H9 (cell line): Measurements from ENCODE around the gene DEDD2. TPM values are rescaled to one million over a fixed set of nuclear protein-coding genes. Genes with fewer than 3 reads are reported as not detected.

Experiments used
- DNase-seq: peaks from one replicate; pipeline ENCODE4 v3.0.0-alpha.2; 2017
- H2AFZ ChIP-seq: one replicate; pipeline ENCODE4 v1.6.1; 2013; ENCODE audit warnings: mild to moderate bottlenecking, low read length, control low read depth, moderate library complexity
- H2AK5ac ChIP-seq: 2 replicates; pipeline ENCODE4 v1.6.1; 2013; ENCODE audit warnings: low read length, control low read depth, mixed read lengths; ENCODE audit not compliant: insufficient read length
- H2BK120ac ChIP-seq: one replicate; pipeline ENCODE4 v1.6.1; 2013; ENCODE audit warnings: low read depth, mild to moderate bottlenecking, low read length, control low read depth, inconsistent platforms; ENCODE audit not compliant: poor library complexity, severe bottlenecking
- H2BK12ac ChIP-seq: 2 replicates; pipeline ENCODE4 v1.6.1; 2013; ENCODE audit warnings: low read length, control low read depth, mixed read lengths, low read depth; ENCODE audit not compliant: insufficient read length
- H2BK15ac ChIP-seq: 2 replicates; pipeline ENCODE4 v1.6.1; 2013; ENCODE audit warnings: low read depth, low read length, control low read depth
- H2BK20ac ChIP-seq: one replicate; pipeline ENCODE4 v1.6.1; 2013; ENCODE audit warnings: low read depth, mild to moderate bottlenecking, low read length, control low read depth, inconsistent platforms; ENCODE audit not compliant: poor library complexity, severe bottlenecking
- H2BK5ac ChIP-seq: 2 replicates; pipeline ENCODE4 v1.6.1; 2013; ENCODE audit warnings: low read length, control low read depth, mixed read lengths; ENCODE audit not compliant: insufficient read length
- H3K14ac ChIP-seq: 2 replicates; pipeline ENCODE4 v1.6.1; 2013; ENCODE audit warnings: low read length, control low read depth; ENCODE audit not compliant: insufficient read depth
- H3K18ac ChIP-seq: 2 replicates; pipeline ENCODE4 v1.6.1; 2013; ENCODE audit warnings: low read depth, mild to moderate bottlenecking, mixed read lengths, low read length, control low read depth; ENCODE audit not compliant: insufficient read length
- H3K23ac ChIP-seq: 2 replicates; pipeline ENCODE4 v1.6.1; 2013; ENCODE audit warnings: low read length, control low read depth, mixed read lengths, low read depth; ENCODE audit not compliant: insufficient read length
- H3K23me2 ChIP-seq: 2 replicates; pipeline ENCODE4 v1.6.1; 2013; ENCODE audit warnings: low read depth, mild to moderate bottlenecking, mixed read lengths, low read length, control low read depth; ENCODE audit not compliant: insufficient read length, poor library complexity, severe bottlenecking
- H3K27ac ChIP-seq: 2 replicates; pipeline ENCODE4 v1.5.1; 2013; ENCODE audit warnings: low read length, control low read depth, mixed read lengths, low read depth; ENCODE audit not compliant: insufficient read length
- H3K27me3 ChIP-seq: 2 replicates; pipeline ENCODE4 v1.6.1; 2013; ENCODE audit warnings: low read length, control low read depth, inconsistent platforms; ENCODE audit not compliant: insufficient read depth
- H3K4ac ChIP-seq: 2 replicates; pipeline ENCODE4 v1.6.1; 2013; ENCODE audit warnings: low read depth, mild to moderate bottlenecking, control low read depth, inconsistent platforms, low read length, moderate library complexity
- H3K4me1 ChIP-seq: 2 replicates; pipeline ENCODE4 v1.6.1; 2013; ENCODE audit warnings: low read length, control low read depth, inconsistent platforms; ENCODE audit not compliant: insufficient read depth
- H3K4me2 ChIP-seq: 2 replicates; pipeline ENCODE4 v1.6.1; 2013; ENCODE audit warnings: low read length, control low read depth, mixed read lengths; ENCODE audit not compliant: insufficient read length, insufficient read depth
- H3K56ac ChIP-seq: 2 replicates; pipeline ENCODE4 v1.6.1; 2013; ENCODE audit warnings: low read depth, mild to moderate bottlenecking, mixed read lengths, low read length, control low read depth; ENCODE audit not compliant: insufficient read length
- H3K79me1 ChIP-seq: 2 replicates; pipeline ENCODE4 v1.6.1; 2013; ENCODE audit warnings: low read depth, mild to moderate bottlenecking, moderate library complexity, low read length, control low read depth, inconsistent platforms; ENCODE audit not compliant: insufficient read depth, poor library complexity, severe bottlenecking
- H3K79me2 ChIP-seq: 2 replicates; pipeline ENCODE4 v1.6.1; 2013; ENCODE audit warnings: low read length, control low read depth, inconsistent platforms; ENCODE audit not compliant: insufficient read depth
- H3K9ac ChIP-seq: 2 replicates; pipeline ENCODE4 v1.6.1; 2013; ENCODE audit warnings: low read length, control low read depth, mixed read lengths; ENCODE audit not compliant: insufficient read length; ENCODE audit errors: extremely low read depth
- H3K9me3 ChIP-seq: one replicate; pipeline ENCODE4 v1.6.1; 2013; ENCODE audit warnings: low read depth, low read length, inconsistent platforms; ENCODE audit not compliant: control insufficient read depth
- H3T11ph ChIP-seq: one replicate; pipeline ENCODE4 v1.6.1; 2013; ENCODE audit warnings: mild to moderate bottlenecking, low read length, control low read depth, inconsistent platforms
- H4K20me1 ChIP-seq: one replicate; pipeline ENCODE4 v1.6.1; 2013; ENCODE audit not compliant: control insufficient read depth, insufficient read length, insufficient read depth
- H4K5ac ChIP-seq: 2 replicates; pipeline ENCODE4 v1.6.1; 2013; ENCODE audit warnings: low read depth, mild to moderate bottlenecking, mixed read lengths, low read length, control low read depth; ENCODE audit not compliant: insufficient read length
- H4K8ac ChIP-seq: replicated peaks from 2 replicates; pipeline ENCODE4 v1.6.1; 2013; ENCODE audit warnings: low read length, control low read depth, mixed read lengths, low read depth; ENCODE audit not compliant: insufficient read length
- H4K91ac ChIP-seq: 2 replicates; pipeline ENCODE4 v1.6.1; 2013; ENCODE audit warnings: low read depth, mild to moderate bottlenecking, moderate library complexity, mixed read lengths, low read length, control low read depth; ENCODE audit not compliant: insufficient read length
- H3K27ac Mint-ChIP-seq, 3 experiments: 2 replicates in 2 of 3; 3 replicates in 1 of 3; pipeline ENCODE4 v1.8.0; 2020 to 2021; ENCODE audit warnings: mixed read lengths in 3 of 3, mild to moderate bottlenecking in 1 of 3, moderate library complexity in 1 of 3
- H3K27me3 Mint-ChIP-seq: 2 replicates; pipeline ENCODE4 v1.8.0; 2021; ENCODE audit warnings: low read depth, mild to moderate bottlenecking, moderate library complexity, mixed read lengths
- H3K36me3 Mint-ChIP-seq, 3 experiments: 2 replicates in 2 of 3; 3 replicates in 1 of 3; pipeline ENCODE4 v1.8.0; 2020 to 2021; ENCODE audit warnings: low read depth in 3 of 3, mixed read lengths in 3 of 3; ENCODE audit not compliant: insufficient read depth in 1 of 3
- H3K4me1 Mint-ChIP-seq, 2 experiments: 2 replicates each; pipeline ENCODE4 v1.8.0; 2020; ENCODE audit warnings: mixed read lengths in 2 of 2
- H3K4me3 Mint-ChIP-seq, 2 experiments: 2 replicates in 1 of 2; 3 replicates in 1 of 2; pipeline ENCODE4 v1.8.0; 2020 to 2021; ENCODE audit warnings: mild to moderate bottlenecking in 2 of 2, mixed read lengths in 2 of 2, moderate library complexity in 1 of 2
- H3K9me3 Mint-ChIP-seq, 2 experiments: 2 replicates in 1 of 2; 3 replicates in 1 of 2; pipeline ENCODE4 v1.8.0; 2020; ENCODE audit warnings: mild to moderate bottlenecking in 2 of 2, mixed read lengths in 2 of 2, moderate library complexity in 1 of 2
- WGBS: extraction: QIAGEN DNeasy Blood & Tissue Kit; methylation state at CpG from one replicate; pipeline ENCODE4 v1.1.7; 2013; ENCODE audit warnings: missing lambda C conversion rate, low lambda C conversion rate, mixed read lengths; ENCODE audit not compliant: insufficient read length; ENCODE audit errors: extremely low coverage; 5-methylcytosine and 5-hydroxymethylcytosine counted together
- total RNA-seq: library from RNA; stranded (reverse); gene quantifications from 2 replicates; pipeline ENCODE4 v1.2.1, GENCODE V29; 2021
- TF ChIP-seq, protein P1 (sequence below): fragments of 200-600 bp; sonication (generic); conservative IDR thresholded peaks from 3 replicates; pipeline ENCODE4 v1.8.0; 2021; ENCODE audit warnings: antibody characterized with exemption, mild to moderate bottlenecking

Gene DEDD2
- total RNA-seq, 1 experiment from 2014 or later: 32.3 TPM

DNA sequence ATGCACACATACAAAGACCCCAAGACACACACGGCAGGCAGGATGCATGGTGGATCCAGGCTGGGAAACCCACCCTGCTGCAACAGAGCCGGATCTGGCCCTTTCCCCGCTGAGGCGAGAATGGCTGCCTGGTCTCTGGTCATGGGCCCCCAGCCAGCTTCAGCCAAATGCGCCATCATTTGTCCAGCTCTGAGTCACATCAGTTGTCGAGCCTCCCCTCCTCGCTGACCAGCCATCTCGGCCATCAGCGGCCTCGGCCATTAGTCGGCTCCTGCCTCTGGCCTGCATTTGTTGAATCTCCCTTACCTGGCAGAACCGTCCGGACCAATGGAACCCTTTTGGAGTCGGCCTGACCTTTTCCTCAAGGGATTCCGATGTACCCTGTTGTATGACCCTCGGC is 46.8 kb downstream of the DEDD2 start:
- Mint-ChIP-seq H3K27ac (no peak overlapping the region), H3K36me3 (no peaks in the 10 kb centered on the region), H3K27me3 (peaks cover 86% of the 10 kb centered on the region), H3K9me3 (no peaks in the 10 kb centered on the region; a peak in 1 of 5 replicates), H3K4me1 (peaks cover under 1 to 12% of the 10 kb centered on the region in 2 experiments), H3K4me3 (no peak overlapping the region)
- Histone ChIP-seq H3K9me3 (no peaks in the 10 kb centered on the region), H3K18ac (no peak overlapping the region), H3K56ac (no peak overlapping the region), H3K14ac (no peak overlapping the region), H4K5ac (no peak overlapping the region), H4K20me1 (no peaks in the 10 kb centered on the region), H3K27me3 (peaks cover 11% of the 10 kb centered on the region), H4K8ac (no peak overlapping the region), H2BK5ac (no peak overlapping the region), H3K4ac (no peak overlapping the region), H2AFZ (no peak overlapping the region), H2BK20ac (no peak overlapping the region), H3K79me1 (no peaks in the 10 kb centered on the region), H3K9ac (no peak overlapping the region), H3K4me2 (no peak overlapping the region), H3T11ph (no peak overlapping the region), H2BK12ac (no peak overlapping the region), H3K79me2 (no peaks in the 10 kb centered on the region), H2AK5ac (no peak overlapping the region), H3K27ac (no peak overlapping the region), H3K23ac (no peak overlapping the region), H3K23me2 (peaks cover under 1% of the 10 kb centered on the region), H2BK120ac (no peak overlapping the region), H2BK15ac (no peak overlapping the region), H3K4me1 (no peaks in the 10 kb centered on the region), H4K91ac (no peak overlapping the region)
- no CpG with 5 or more reads among the region's 16 CpGs for WGBS
- TF ChIP-seq, protein P1, sequence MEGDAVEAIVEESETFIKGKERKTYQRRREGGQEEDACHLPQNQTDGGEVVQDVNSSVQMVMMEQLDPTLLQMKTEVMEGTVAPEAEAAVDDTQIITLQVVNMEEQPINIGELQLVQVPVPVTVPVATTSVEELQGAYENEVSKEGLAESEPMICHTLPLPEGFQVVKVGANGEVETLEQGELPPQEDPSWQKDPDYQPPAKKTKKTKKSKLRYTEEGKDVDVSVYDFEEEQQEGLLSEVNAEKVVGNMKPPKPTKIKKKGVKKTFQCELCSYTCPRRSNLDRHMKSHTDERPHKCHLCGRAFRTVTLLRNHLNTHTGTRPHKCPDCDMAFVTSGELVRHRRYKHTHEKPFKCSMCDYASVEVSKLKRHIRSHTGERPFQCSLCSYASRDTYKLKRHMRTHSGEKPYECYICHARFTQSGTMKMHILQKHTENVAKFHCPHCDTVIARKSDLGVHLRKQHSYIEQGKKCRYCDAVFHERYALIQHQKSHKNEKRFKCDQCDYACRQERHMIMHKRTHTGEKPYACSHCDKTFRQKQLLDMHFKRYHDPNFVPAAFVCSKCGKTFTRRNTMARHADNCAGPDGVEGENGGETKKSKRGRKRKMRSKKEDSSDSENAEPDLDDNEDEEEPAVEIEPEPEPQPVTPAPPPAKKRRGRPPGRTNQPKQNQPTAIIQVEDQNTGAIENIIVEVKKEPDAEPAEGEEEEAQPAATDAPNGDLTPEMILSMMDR: no peak
- DNase-seq: no peak
